Tibial nerve (tissue), 4 donors: ENCODE measurements around the gene TEX28. TPM values are rescaled to one million over a fixed set of nuclear protein-coding genes. Genes with fewer than 3 reads are reported as not detected.

ENCODE experiments used
- DNase-seq, 2 donors: peaks; one replicate each; pipeline ENCODE4 v3.0.0-alpha.2; 2019; ENCODE audit warnings: low spot score in 2 of 2
- H3K27ac ChIP-seq, 4 donors: fragments of 200-600 bp; sonication (generic) in 3 of 4; one replicate each; pipeline ENCODE4 v1.5.1; 2017 to 2019; ENCODE audit warnings: mild to moderate bottlenecking in 1 of 4
- H3K27me3 ChIP-seq, 2 donors: fragments of 200-600 bp; sonication (generic) in 1 of 2; one replicate each; pipeline versions ENCODE4 v1.5.1 to v1.6.0; 2017 to 2019
- H3K36me3 ChIP-seq, 3 donors: fragments of 200-600 bp; sonication (generic); one replicate each; pipeline ENCODE4 v1.5.1; 2018 to 2019
- H3K4me1 ChIP-seq, 4 donors: fragments of 200-600 bp; sonication (generic) in 3 of 4; one replicate each; pipeline ENCODE4 v1.5.1; 2017 to 2019
- H3K4me3 ChIP-seq, 4 donors: fragments of 200-600 bp; sonication (generic) in 3 of 4; one replicate each; pipeline ENCODE4 v1.5.1; 2017 to 2019; ENCODE audit warnings: mild to moderate bottlenecking in 1 of 4, moderate library complexity in 1 of 4
- H3K9me3 ChIP-seq, 4 donors: fragments of 200-600 bp; sonication (generic) in 3 of 4; one replicate each; pipeline ENCODE4 v1.5.1; 2017 to 2019
- CTCF ChIP-seq, 5 experiments: fragments of 200-600 bp in 3 of 5; fragments of 450-650 bp in 2 of 5; sonication (generic) in 3 of 5; IDR thresholded peaks; one replicate each; pipeline ENCODE4 v1.5.1; 2016 to 2019; ENCODE audit warnings: antibody characterized with exemption in 5 of 5, mild to moderate bottlenecking in 3 of 5, moderate library complexity in 2 of 5
- EP300 ChIP-seq, 2 donors: sonication (generic); formaldehyde crosslinking; IDR thresholded peaks; one replicate each; pipeline ENCODE4 v1.6.1; 2017; ENCODE audit warnings: antibody characterized with exemption in 2 of 2, mild to moderate bottlenecking in 1 of 2
- POLR2A ChIP-seq, 2 donors: fragments of 450-650 bp; IDR thresholded peaks; one replicate each; pipeline ENCODE4 v1.6.1; 2017; ENCODE audit warnings: antibody characterized with exemption in 2 of 2, mild to moderate bottlenecking in 2 of 2, moderate library complexity in 2 of 2
- WGBS, 2 donors: methylation state at CpG; one replicate each; pipeline ENCODE4 v1.1.5; 2018; 5-methylcytosine and 5-hydroxymethylcytosine counted together
- total RNA-seq, 4 donors: library from RNA; depleted of rRNA; stranded (reverse); fragments of >200 nt; gene quantifications; one replicate each; pipeline ENCODE4 v1.1.0, GENCODE V29; 2016

The TEX28 gene
- total RNA-seq, 4 donors from 2014 or later, result not detected

- no peaks in the 10 kb centered on the region for H3K36me3 ChIP-seq
- TF ChIP-seq EP300 (IDR thresholded peaks at IDR 0.05) (no peak), CTCF (IDR thresholded peaks at IDR 0.05) (no peak), POLR2A (IDR thresholded peaks at IDR 0.05) (no peak)
- WGBS, 2 donors, result 80 to 86% methylated on average over 1 to 9 of the region's 9 CpGs
- H3K4me3 ChIP-seq, result no peak overlapping the region
- DNase-seq, result no peak
- H3K9me3 ChIP-seq, result no peaks in the 10 kb centered on the region
- H3K4me1 ChIP-seq, result no peaks in the 10 kb centered on the region
- no peaks in the 10 kb centered on the region for H3K27me3 ChIP-seq
- no peak overlapping the region for H3K27ac ChIP-seq
Observed at GRCh38 chrX:154333116-154333515, 38.2 kb upstream of the TEX28 start.

- no peak for DNase-seq
- WGBS, 2 donors, result 90 to 93% methylated on average over 24 to 29 of the region's 29 CpGs
- TF ChIP-seq CTCF (IDR thresholded peaks at IDR 0.05), result no peak
- TF ChIP-seq POLR2A (IDR thresholded peaks at IDR 0.05), result no peak
- TF ChIP-seq EP300 (IDR thresholded peaks at IDR 0.05), result no peak
Observed at GRCh38 chrX:154332561-154332960, 37.6 kb upstream of the TEX28 start.

GRCh38 chrX:154329294-154329693 lies 34.4 kb upstream of the TEX28 start:
- H3K27ac ChIP-seq, result no peak overlapping the region
- peaks cover 0 to 20% (median 0%) of the 10 kb centered on the region in 4 donors for H3K4me1 ChIP-seq
- no peaks in the 10 kb centered on the region for H3K36me3 ChIP-seq
- no peaks in the 10 kb centered on the region for H3K27me3 ChIP-seq
- no peak overlapping the region for H3K4me3 ChIP-seq
- TF ChIP-seq EP300 (IDR thresholded peaks at IDR 0.05), result no peak
- no peak for TF ChIP-seq CTCF (IDR thresholded peaks at IDR 0.05)
- TF ChIP-seq POLR2A (IDR thresholded peaks at IDR 0.05), result no peak
- H3K9me3 ChIP-seq, result no peaks in the 10 kb centered on the region
- no peak for DNase-seq
- 51 to 80% methylated on average over 8 to 10 of the region's 10 CpGs for WGBS, 2 donors

More at GRCh38 chrX:154332561-154332960, 37.6 kb upstream of the TEX28 start:
- Histone ChIP-seq H3K36me3 (no peaks in the 10 kb centered on the region), H3K9me3 (no peaks in the 10 kb centered on the region), H3K4me3 (no peak overlapping the region), H3K4me1 (peaks cover 0 to 4% (median 0%) of the 10 kb centered on the region in 4 donors), H3K27ac (no peak overlapping the region), H3K27me3 (no peaks in the 10 kb centered on the region)

GRCh38 chrX:154328646-154329045 lies 33.7 kb upstream of the TEX28 start:
- no peak for TF ChIP-seq CTCF (IDR thresholded peaks at IDR 0.05)
- no peak for TF ChIP-seq EP300 (IDR thresholded peaks at IDR 0.05)
- TF ChIP-seq POLR2A (IDR thresholded peaks at IDR 0.05), result no peak
- Histone ChIP-seq H3K36me3 (no peaks in the 10 kb centered on the region), H3K27ac (no peak overlapping the region), H3K4me1 (peaks cover 0 to 20% (median 0%) of the 10 kb centered on the region in 4 donors), H3K27me3 (no peaks in the 10 kb centered on the region), H3K9me3 (no peaks in the 10 kb centered on the region), H3K4me3 (no peak overlapping the region)
- 89 to 100% methylated on average over 2 to 5 of the region's 5 CpGs for WGBS, 2 donors
- DNase-seq, result no peak

GRCh38 chrX:154327038-154327820 lies 32.3 kb upstream of the TEX28 start:
- H3K27ac ChIP-seq, result no peak overlapping the region
- 23 to 39% methylated on average over 10 to 11 of the region's 11 CpGs for WGBS, 2 donors
- DNase-seq, result no peak
- H3K27me3 ChIP-seq, result no peaks in the 10 kb centered on the region
- TF ChIP-seq EP300 (IDR thresholded peaks at IDR 0.05) (no peak), POLR2A (IDR thresholded peaks at IDR 0.05) (no peak), CTCF (IDR thresholded peaks at IDR 0.05) (no peak)
- H3K9me3 ChIP-seq, result no peaks in the 10 kb centered on the region
- peaks cover 0 to 20% (median 0%) of the 10 kb centered on the region in 4 donors for H3K4me1 ChIP-seq
- H3K4me3 ChIP-seq, result no peak overlapping the region
- H3K36me3 ChIP-seq, result no peaks in the 10 kb centered on the region
